IPS-20b (cell line): ENCODE measurements around the gene TRIP13.

Experiments
- H3K27ac ChIP-seq: one replicate; pipeline ENCODE4 v1.5.1; 2013; ENCODE audit warnings: low read length
- H3K27me3 ChIP-seq: 2 replicates; pipeline ENCODE4 v1.6.1; 2013; ENCODE audit warnings: mild to moderate bottlenecking, low read length, inconsistent platforms; ENCODE audit not compliant: insufficient read depth
- H3K36me3 ChIP-seq: 2 replicates; pipeline ENCODE4 v1.6.1; 2013; ENCODE audit warnings: low read depth, mild to moderate bottlenecking, inconsistent platforms, low read length, moderate library complexity; ENCODE audit not compliant: insufficient read depth
- H3K4me1 ChIP-seq: 2 replicates; pipeline ENCODE4 v1.6.1; 2013; ENCODE audit warnings: mild to moderate bottlenecking, control low read depth, inconsistent platforms, low read length, moderate library complexity; ENCODE audit not compliant: insufficient read depth
- H3K4me3 ChIP-seq: 2 replicates; pipeline ENCODE4 v1.5.1; 2013; ENCODE audit warnings: mild to moderate bottlenecking, low read length, inconsistent platforms
- H3K9ac ChIP-seq: 2 replicates; pipeline ENCODE4 v1.6.1; 2013; ENCODE audit warnings: low read depth, mild to moderate bottlenecking, inconsistent platforms, low read length, moderate library complexity
- H3K9me3 ChIP-seq: 2 replicates; pipeline ENCODE4 v1.6.1; 2013; ENCODE audit warnings: mild to moderate bottlenecking, low read depth, low read length, inconsistent platforms; ENCODE audit not compliant: insufficient read depth

Gene TRIP13

DNA sequence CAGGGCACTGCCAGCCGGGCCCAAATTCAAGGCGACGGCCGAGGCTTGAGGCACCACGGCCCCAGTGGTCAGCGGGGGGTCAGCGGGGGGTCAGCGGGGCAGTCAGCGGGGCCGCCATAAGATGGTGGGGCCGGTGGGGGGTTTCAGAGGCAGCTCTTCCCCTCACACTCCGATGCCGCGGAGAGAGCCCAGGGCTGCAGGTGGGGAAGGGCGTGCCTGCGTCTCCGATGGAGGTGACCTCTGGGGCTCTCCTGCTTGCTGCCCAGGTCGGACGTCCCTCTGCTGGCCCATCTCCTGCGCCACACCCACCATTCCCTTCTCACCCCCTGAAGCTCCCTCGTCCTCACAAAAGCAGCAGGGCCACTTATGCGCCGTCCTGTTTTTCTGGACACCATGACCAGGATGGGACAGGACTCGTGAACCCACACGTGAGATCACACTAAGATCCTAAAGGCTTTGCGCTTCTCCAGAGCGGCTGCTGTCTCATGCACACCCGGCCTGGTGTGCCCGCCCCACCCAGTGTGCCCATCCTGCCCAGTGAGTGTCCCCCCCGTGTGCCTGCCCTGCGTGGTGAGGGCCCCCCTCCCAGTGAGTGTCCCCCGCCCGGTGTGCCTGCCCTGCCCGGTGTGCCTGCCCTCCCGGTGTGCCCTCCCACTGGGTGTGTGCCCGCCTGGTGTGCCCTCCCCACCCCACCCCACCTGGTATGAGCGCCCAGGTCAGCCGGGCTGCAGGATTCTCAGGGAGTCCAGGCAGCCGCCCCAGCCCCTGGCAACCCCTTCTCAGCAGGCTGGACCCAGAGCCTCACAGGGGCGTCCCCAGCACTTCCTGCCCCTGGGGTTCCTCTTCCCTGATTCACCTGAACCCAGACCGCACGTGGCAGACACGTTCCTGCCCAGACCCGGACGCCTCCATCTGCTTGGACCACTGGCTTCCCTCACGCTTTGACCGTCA is 67.2 kb downstream of the TRIP13 start:
- Histone ChIP-seq H3K9me3 (no peaks in the 10 kb centered on the region), H3K27ac (no peak overlapping the region), H3K9ac (no peak overlapping the region), H3K36me3 (no peaks in the 10 kb centered on the region), H3K27me3 (no peaks in the 10 kb centered on the region), H3K4me1 (no peaks in the 10 kb centered on the region), H3K4me3 (no peak overlapping the region)

DNA sequence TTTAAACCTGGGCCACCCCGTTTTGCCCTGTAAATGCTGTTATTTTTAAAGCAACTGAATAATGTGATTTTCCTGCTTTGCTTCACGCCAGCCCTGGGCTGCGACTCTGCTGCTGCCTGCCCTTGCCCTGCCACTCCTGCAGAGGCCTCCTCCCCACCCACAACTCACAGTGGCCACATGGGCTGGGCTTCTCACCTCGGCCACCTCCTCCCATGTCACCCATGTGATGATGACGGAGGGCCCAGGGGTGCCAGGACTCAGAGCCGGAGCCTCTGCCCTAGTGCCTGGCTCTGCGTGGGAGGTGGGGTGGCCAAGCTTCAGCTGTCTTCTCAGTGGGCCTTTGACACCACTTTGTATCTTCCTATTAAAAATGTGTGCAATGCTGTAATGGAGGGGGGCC is 67.9 kb downstream of the TRIP13 start:
- no peaks in the 10 kb centered on the region for H3K36me3 ChIP-seq
- H3K4me3 ChIP-seq: no peak overlapping the region
- no peaks in the 10 kb centered on the region for H3K4me1 ChIP-seq
- H3K27me3 ChIP-seq: no peaks in the 10 kb centered on the region
- H3K9me3 ChIP-seq: no peaks in the 10 kb centered on the region
- H3K27ac ChIP-seq: no peak overlapping the region
- H3K9ac ChIP-seq: no peak overlapping the region

DNA sequence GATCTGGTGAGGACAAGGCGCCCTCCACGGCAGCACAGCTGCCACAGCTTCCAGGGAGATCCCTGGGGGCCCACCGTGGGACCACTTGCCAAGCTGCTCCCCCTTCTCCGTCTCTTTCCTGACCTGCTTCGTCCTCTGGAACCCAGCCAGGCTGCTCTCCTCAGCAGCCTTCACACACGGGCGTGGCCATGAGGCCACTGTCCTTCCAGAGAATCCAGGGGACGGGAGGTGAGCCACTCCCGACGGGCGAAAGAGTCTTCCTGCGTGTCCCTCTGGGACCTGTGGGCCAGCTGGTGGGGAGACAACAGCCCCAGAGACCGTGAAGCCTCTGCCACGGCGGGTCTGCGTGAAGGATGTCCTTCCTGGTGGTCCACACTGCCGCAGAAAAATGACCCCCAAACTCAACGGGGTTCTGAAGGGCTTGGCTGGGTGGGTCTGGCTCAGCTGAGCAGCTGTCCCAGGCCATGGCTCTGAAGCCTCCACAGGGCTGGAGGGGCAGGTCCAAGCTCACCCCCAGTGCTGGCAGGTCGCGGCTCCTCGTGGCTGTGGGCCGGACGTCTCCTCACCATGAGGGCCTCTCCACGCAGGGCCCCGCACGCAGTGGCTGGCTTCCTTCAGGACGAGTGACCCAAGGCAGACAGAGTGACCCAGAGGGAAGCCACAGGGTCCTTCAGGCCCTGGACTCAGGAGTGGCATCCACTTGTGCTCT is 68.5 kb downstream of the TRIP13 start:
- H3K27me3 ChIP-seq: no peaks in the 10 kb centered on the region
- no peak overlapping the region for H3K27ac ChIP-seq

DNA sequence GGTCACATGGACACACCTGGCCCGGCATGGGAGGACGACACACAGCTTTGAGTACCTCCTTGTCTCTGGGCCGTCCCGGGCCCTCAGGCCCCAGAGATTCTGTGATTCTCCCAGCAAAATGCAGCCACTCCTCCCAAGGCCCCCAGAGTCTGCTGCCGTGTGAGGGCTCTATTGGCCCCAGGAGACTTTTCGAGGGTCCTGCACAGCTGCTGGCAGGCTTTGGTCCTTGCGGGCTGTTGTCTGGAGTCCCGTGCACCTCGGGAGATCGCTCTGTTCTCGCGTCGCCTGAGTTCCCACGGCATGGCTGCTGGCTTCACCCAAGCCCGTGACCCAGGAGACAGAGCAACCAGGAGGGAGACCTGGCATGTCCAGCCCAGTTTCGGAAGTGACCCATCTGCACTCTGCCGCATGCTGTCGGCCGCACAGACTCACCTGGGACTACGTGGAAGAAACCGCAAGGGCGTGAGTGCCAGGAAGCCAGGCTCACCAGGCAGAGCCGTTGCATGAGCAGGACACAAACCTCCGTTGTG is 69.1 kb downstream of the TRIP13 start:
- Histone ChIP-seq H3K36me3 (no peaks in the 10 kb centered on the region), H3K27ac (no peak overlapping the region), H3K9me3 (no peaks in the 10 kb centered on the region), H3K27me3 (no peaks in the 10 kb centered on the region), H3K4me1 (no peaks in the 10 kb centered on the region), H3K4me3 (no peak overlapping the region), H3K9ac (no peak overlapping the region)

More for the DNA sequence above, 68.5 kb downstream of the TRIP13 start:
- no peaks in the 10 kb centered on the region for H3K4me1 ChIP-seq
- H3K9me3 ChIP-seq: no peaks in the 10 kb centered on the region
- no peaks in the 10 kb centered on the region for H3K36me3 ChIP-seq
- H3K4me3 ChIP-seq: no peak overlapping the region
- H3K9ac ChIP-seq: no peak overlapping the region

DNA sequence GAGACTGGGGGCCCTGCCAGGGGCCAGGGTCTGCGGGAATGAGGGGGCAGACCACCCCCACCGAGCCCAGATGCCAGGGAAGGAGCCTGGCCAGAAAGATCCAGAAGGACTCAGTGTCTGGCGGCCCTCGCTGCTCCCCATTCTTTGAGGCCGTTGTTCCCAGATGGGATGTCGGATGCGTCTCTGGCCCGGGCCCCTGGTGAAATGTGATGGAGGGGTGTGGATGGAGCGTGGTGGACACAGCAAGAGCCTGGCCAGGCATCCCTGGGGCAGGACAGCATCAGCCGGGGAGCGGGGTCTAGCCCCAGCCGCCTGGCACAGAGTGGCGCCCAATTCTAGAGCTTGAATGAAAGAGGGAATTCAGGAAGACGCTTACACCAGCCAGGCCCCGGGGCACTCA is 69.7 kb downstream of the TRIP13 start:
- no peaks in the 10 kb centered on the region for H3K36me3 ChIP-seq
- no peaks in the 10 kb centered on the region for H3K27me3 ChIP-seq
- no peaks in the 10 kb centered on the region for H3K9me3 ChIP-seq
- no peak overlapping the region for H3K9ac ChIP-seq
- H3K4me1 ChIP-seq: no peaks in the 10 kb centered on the region
- H3K27ac ChIP-seq: no peak overlapping the region
- no peak overlapping the region for H3K4me3 ChIP-seq

DNA sequence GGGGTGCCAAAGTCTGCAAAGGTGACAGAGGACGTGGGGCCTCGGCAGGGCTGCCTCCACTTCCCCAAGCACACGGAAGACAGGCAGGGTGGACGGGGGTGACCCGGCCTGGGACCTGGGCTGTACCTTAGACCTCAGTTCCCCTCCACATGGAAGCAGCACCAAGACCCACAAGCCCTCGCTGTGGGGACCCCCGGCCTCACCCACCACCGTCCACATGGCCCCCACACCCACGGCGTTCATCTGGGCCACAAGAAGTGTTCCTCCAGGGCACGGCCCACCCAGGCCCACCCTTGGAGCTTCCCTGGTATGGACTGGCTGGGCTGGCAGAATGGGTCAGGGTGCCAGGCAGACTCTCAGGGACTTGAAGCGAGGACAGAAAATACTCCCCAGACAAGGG is 70.1 kb downstream of the TRIP13 start:
- Histone ChIP-seq H3K9me3 (no peaks in the 10 kb centered on the region), H3K27ac (no peak overlapping the region), H3K36me3 (no peaks in the 10 kb centered on the region), H3K4me3 (no peak overlapping the region), H3K27me3 (no peaks in the 10 kb centered on the region), H3K9ac (no peak overlapping the region), H3K4me1 (no peaks in the 10 kb centered on the region)

DNA sequence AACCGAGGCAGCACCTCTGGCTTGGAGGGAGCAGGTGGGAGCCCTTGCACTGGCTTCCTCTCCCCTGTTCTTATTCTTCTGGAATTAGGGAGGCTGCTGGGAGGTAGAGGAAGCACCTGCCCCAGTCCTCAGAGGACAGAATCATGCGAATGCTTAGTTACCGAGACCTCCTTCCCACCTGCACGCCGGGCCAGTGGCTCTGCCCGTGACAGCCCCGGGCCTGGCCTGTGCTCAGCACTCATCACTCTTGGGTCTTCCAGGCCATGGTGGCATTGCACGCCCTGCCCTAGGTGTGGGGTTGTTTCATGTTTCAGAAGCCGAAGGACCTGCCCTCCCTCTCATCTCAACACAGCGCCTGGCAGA is 70.6 kb downstream of the TRIP13 start:
- H3K4me1 ChIP-seq: no peaks in the 10 kb centered on the region
- H3K9me3 ChIP-seq: no peaks in the 10 kb centered on the region
- no peak overlapping the region for H3K27ac ChIP-seq
- no peak overlapping the region for H3K9ac ChIP-seq
- H3K27me3 ChIP-seq: no peaks in the 10 kb centered on the region
- H3K36me3 ChIP-seq: no peaks in the 10 kb centered on the region
- H3K4me3 ChIP-seq: no peak overlapping the region

DNA sequence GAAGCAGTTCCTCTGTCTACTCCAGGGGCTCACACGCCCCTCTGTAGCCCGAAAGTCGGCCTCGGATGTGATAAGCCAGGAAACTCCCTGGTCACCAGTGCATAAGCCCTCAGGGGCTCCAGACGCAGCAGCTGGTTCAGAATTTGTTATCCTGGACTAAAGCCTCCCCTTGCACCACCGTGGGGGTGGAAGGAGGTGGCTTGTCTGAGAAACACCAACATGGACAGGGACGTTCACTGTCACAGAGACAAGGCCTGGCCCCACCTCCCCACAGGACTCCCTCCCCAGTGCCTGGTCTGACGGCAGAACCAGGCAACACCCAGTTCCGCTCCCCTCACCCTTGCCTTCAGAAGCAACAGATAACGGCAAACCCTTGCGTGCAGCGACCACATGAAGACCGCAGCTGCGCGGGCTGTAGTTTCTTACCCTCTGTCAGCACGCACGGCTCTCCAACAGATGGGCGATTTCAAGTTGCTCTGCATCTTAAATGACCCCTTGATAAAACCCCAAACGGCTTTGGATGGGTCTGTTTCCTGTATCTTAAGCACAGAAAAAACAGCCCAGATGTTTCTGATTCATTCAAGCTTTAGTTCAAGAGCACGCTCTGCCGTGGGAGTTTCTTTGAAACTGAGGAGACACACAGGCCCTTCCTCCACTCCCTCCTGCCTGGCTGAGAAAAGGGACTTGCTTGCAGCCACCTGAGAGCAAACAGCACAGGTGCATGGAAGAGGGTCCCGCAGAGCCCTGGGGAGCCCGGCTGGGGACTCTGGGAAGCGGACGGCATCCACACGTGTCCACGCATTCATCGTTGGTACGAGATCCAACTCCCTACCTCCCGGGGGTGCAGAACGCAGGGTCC is 71.2 kb downstream of the TRIP13 start:
- Histone ChIP-seq H3K4me1 (no peaks in the 10 kb centered on the region), H3K27me3 (no peaks in the 10 kb centered on the region), H3K9ac (no peak overlapping the region; the same call in 1 of the 2 replicates), H3K4me3 (no peak overlapping the region), H3K27ac (no peak overlapping the region), H3K36me3 (no peaks in the 10 kb centered on the region), H3K9me3 (no peaks in the 10 kb centered on the region)

DNA sequence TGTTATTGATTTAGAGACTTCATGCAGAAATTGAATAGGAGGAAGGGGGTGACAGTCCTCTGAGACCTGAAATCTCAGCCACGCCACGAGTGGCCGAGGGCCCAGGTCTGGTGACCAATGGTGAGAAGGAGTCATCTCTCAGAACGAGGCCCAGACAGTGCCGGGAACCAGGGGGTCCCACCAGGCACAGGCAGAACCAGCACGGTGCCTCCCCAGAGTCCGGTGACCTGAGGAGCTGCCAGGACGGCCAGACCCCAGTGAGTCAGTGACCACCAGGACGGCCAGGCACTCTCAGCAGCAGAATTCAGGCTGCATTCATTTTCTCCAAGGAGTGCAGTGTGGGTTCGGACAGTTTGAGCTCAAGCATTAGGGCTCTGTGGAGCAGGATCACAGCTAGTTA is 72.1 kb downstream of the TRIP13 start:
- Histone ChIP-seq H3K27ac (no peak overlapping the region), H3K36me3 (no peaks in the 10 kb centered on the region), H3K27me3 (no peaks in the 10 kb centered on the region), H3K4me3 (no peak overlapping the region), H3K4me1 (no peaks in the 10 kb centered on the region), H3K9ac (no peak overlapping the region), H3K9me3 (no peaks in the 10 kb centered on the region)

DNA sequence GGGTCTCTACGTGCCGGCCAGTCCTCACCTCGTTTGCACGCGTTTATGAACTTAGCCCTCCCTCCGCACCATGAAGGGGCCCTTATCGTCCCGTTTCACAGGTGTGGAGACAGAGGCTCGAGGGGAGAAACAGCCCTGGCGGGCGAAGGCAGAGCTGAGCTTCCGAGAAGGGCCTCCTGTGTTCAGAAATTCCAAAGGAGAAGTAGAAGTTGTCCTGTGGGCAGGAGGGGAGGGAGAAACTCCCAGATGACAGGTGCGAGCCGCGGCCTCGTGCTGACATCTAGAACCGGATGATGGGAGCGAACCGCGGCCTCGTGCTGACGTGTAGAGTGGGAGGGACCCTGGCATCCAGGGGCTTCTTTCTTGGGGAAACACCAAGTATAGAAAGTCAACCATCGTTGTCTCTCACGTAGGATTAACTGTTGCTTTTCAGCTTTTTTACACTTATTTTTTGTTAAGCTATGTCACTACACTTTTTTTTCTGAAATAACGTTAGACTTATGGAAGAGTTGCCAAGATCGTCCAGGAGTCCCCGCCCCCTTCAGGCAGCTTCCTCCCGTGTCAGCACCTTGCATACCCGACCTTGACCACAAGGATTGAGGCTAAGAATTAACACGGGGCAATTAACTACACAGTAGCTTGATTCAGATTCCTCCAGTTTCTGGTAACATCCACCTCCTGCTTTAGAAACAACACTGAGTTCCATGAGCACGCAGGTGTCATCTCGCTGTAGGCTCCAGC is 73.1 kb downstream of the TRIP13 start:
- H3K9ac ChIP-seq: no peak overlapping the region
- H3K4me3 ChIP-seq: no peak overlapping the region
- H3K36me3 ChIP-seq: no peaks in the 10 kb centered on the region
- H3K27ac ChIP-seq: no peak overlapping the region
- no peaks in the 10 kb centered on the region for H3K4me1 ChIP-seq
- H3K27me3 ChIP-seq: no peaks in the 10 kb centered on the region
- H3K9me3 ChIP-seq: no peaks in the 10 kb centered on the region

DNA sequence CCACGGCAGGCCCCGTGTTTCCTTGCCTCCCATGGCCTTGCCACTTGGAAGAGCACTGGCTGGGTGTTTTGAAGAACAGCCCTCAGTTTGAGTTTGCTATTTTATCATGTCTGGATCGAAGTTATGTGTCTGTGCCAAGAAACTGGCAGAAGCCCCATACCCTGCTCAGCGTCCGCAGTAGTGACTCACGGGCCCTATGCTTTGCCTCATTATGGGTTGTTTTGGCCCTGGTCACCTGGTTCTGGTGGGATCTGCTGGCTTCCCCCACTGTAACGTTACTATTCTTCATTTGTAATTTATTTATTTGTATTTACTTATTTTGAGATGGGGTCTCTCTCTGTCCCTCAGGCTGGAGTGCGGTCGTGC is 73.6 kb downstream of the TRIP13 start:
- Histone ChIP-seq H3K9me3 (no peaks in the 10 kb centered on the region), H3K9ac (no peak overlapping the region), H3K4me3 (no peak overlapping the region), H3K27me3 (no peaks in the 10 kb centered on the region), H3K36me3 (no peaks in the 10 kb centered on the region), H3K27ac (no peak overlapping the region), H3K4me1 (no peaks in the 10 kb centered on the region)
